ENCODE data around the gene ARFGEF3.
"Not testable (repeated sequence)": the region's sequence is repeated elsewhere in the genome, so short reads cannot be mapped to it uniquely, and the experiment has no call there.

ARFGEF3 gene

GRCh38 chr6:138211601-138212000 is 49.9 kb downstream of the ARFGEF3 start:
- DNase-seq, result no peak

- not testable (repeated sequence) for DNase-seq
Observed at GRCh38 chr6:138212530-138212929, 50.8 kb downstream of the ARFGEF3 start.

- DNase-seq, result no peak
Observed at GRCh38 chr6:138215093-138215782, 53.5 kb downstream of the ARFGEF3 start.

GRCh38 chr6:138218449-138218848 is 56.7 kb downstream of the ARFGEF3 start, which contains the start of gene PBOV1:
Gene PBOV1, minus strand, starts transcription at chr6:138218491. Its CDS starts 96 bp downstream, at chr6:138218395.
- DNase-seq, result no peak

- DNase-seq, result no peak
Observed at GRCh38 chr6:138219398-138219797, 57.7 kb downstream of the ARFGEF3 start.

- DNase-seq, result no peak
Observed at GRCh38 chr6:138219901-138220300, 58.2 kb downstream of the ARFGEF3 start.

GRCh38 chr6:138222901-138223546 is 61.3 kb downstream of the ARFGEF3 start:
- no peak for DNase-seq

- DNase-seq, result no peak
Observed at GRCh38 chr6:138225953-138226352, 64.2 kb downstream of the ARFGEF3 start.

- peak; percentile 31 for DNase-seq
Observed at GRCh38 chr6:138226700-138227315, 65.1 kb downstream of the ARFGEF3 start.

GRCh38 chr6:138227316-138227781 is 65.6 kb downstream of the ARFGEF3 start:
- DNase-seq, result no peak

GRCh38 chr6:138229072-138229471 is 67.3 kb downstream of the ARFGEF3 start:
- DNase-seq, result no peak

GRCh38 chr6:138229663-138230179 is 68.0 kb downstream of the ARFGEF3 start:
- no peak for DNase-seq

- no peak for DNase-seq
Observed at GRCh38 chr6:138230221-138230620, 68.5 kb downstream of the ARFGEF3 start.

- DNase-seq, result no peak
Observed at GRCh38 chr6:138230759-138231380, 69.1 kb downstream of the ARFGEF3 start.

- DNase-seq, result no peak
Observed at GRCh38 chr6:138231381-138231886, 69.7 kb downstream of the ARFGEF3 start.

- peak; percentile 28 for DNase-seq
Observed at GRCh38 chr6:138234363-138234762, 72.6 kb downstream of the ARFGEF3 start.

- no peak for DNase-seq
Observed at GRCh38 chr6:138235205-138235604, 73.5 kb downstream of the ARFGEF3 start.

GRCh38 chr6:138235693-138236092 is 74.0 kb downstream of the ARFGEF3 start:
- no peak for DNase-seq

- DNase-seq, result no peak
Observed at GRCh38 chr6:138237463-138237862, 75.7 kb downstream of the ARFGEF3 start.

GRCh38 chr6:138238368-138238767 is 76.6 kb downstream of the ARFGEF3 start:
- no peak for DNase-seq

GRCh38 chr6:138239774-138240173 is 78.0 kb downstream of the ARFGEF3 start:
- no peak for DNase-seq

GRCh38 chr6:138240476-138241245 is 78.9 kb downstream of the ARFGEF3 start:
- peak; percentile 94 for DNase-seq
